ENCODE data around the gene GAB2.
"Not testable (repeated sequence)": the region's sequence is repeated elsewhere in the genome, so short reads cannot be mapped to it uniquely, and the experiment has no call there.

GAB2 gene

DNA sequence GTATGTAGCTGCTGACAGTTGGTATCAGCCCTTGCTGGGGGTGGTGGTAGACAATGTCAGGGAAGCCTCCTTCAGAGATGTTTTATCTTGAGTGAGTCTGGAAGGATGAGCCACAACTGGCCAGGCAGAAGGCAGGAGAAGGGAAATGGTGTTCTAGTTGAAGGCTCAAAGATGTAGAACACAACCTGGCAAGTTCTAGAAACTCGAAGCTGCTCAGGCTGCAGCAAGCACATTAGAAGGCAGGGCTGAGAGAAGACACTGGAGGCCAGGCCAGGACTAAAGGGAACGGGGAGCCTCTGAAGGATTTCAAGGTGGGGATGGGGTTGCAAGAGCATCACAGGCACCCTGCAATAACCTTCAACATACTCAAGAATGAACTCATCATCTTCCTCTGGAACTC, 188.5 kb downstream of the GAB2 start:
- Histone ChIP-seq H3K79me2 (ENCODE audit: control insufficient read depth, insufficient read depth, low read length, unreplicated experiment) (no peaks in the 10 kb centered on the region), H3K27me3 (ENCODE audit: insufficient read depth, low read length) (no peaks in the 10 kb centered on the region), H3K36me3 (ENCODE audit: insufficient read depth, low read length) (no peaks in the 10 kb centered on the region), H3K4me3 (ENCODE audit: low read depth, low read length) (no peak overlapping the region), H2AFZ (ENCODE audit: low read length, unreplicated experiment) (no peak overlapping the region), H3K27ac (ENCODE audit: low read depth, low read length) (no peak overlapping the region), H3K4me1 (ENCODE audit: control insufficient read depth, insufficient read depth, low read length, unreplicated experiment) (peaks cover 10% of the 10 kb centered on the region)

DNA sequence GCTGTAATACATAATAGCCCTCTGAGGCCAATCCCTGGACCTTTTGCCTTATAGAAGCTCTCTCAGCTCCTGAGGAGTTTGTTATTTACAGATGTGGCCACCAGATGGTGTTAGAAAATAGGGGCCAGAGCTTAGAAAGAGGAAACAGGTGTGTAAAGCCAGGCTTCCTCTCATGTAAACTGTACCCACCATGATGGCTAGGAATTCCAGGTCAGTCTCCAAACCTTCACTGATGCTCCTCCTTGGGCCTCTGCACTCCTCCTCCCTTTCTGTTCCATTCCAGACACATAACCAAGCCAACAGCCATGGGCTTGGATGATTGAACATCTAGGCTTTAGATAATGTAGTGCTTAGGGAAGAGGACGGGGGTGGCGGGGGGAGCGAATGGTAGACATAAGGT, 189.2 kb downstream of the GAB2 start:
- Histone ChIP-seq H3K27me3 (ENCODE audit: insufficient read depth, low read length) (no peaks in the 10 kb centered on the region), H3K36me3 (ENCODE audit: insufficient read depth, low read length) (no peaks in the 10 kb centered on the region), H3K27ac (ENCODE audit: low read depth, low read length) (no peak overlapping the region), H3K4me1 (ENCODE audit: control insufficient read depth, insufficient read depth, low read length, unreplicated experiment) (peaks cover 10% of the 10 kb centered on the region), H2AFZ (ENCODE audit: low read length, unreplicated experiment) (no peak overlapping the region), H3K79me2 (ENCODE audit: control insufficient read depth, insufficient read depth, low read length, unreplicated experiment) (no peaks in the 10 kb centered on the region), H3K4me3 (ENCODE audit: low read depth, low read length) (no peak overlapping the region)

DNA sequence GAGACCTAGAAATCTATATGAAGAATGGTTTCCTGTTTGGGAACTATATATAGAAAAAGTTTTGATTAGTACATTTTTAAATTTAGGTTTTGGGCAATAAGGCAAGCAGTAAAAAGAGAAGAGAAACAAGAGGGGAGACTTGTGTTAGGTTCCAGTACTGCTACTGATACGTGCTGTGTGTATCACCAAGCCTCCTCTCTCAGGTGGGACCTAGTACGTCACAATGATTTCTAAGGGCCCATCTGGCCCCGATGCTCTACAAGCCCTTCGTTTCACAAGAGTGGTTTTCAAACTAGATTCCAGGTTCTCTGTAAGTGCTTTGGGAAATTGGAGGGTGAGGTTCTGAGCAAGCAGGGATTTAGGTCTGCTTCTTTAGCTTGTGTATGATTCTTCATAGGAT, 189.7 kb downstream of the GAB2 start:
- H3K4me3 ChIP-seq (ENCODE audit: low read depth, low read length) = no peak overlapping the region
- H3K4me1 ChIP-seq (ENCODE audit: control insufficient read depth, insufficient read depth, low read length, unreplicated experiment) = peaks cover 10% of the 10 kb centered on the region
- H3K27me3 ChIP-seq (ENCODE audit: insufficient read depth, low read length) = no peaks in the 10 kb centered on the region
- H3K36me3 ChIP-seq (ENCODE audit: insufficient read depth, low read length) = no peaks in the 10 kb centered on the region
- H3K79me2 ChIP-seq (ENCODE audit: control insufficient read depth, insufficient read depth, low read length, unreplicated experiment) = no peaks in the 10 kb centered on the region
- H2AFZ ChIP-seq (ENCODE audit: low read length, unreplicated experiment) = no peak overlapping the region
- H3K27ac ChIP-seq (ENCODE audit: low read depth, low read length) = no peak overlapping the region

DNA sequence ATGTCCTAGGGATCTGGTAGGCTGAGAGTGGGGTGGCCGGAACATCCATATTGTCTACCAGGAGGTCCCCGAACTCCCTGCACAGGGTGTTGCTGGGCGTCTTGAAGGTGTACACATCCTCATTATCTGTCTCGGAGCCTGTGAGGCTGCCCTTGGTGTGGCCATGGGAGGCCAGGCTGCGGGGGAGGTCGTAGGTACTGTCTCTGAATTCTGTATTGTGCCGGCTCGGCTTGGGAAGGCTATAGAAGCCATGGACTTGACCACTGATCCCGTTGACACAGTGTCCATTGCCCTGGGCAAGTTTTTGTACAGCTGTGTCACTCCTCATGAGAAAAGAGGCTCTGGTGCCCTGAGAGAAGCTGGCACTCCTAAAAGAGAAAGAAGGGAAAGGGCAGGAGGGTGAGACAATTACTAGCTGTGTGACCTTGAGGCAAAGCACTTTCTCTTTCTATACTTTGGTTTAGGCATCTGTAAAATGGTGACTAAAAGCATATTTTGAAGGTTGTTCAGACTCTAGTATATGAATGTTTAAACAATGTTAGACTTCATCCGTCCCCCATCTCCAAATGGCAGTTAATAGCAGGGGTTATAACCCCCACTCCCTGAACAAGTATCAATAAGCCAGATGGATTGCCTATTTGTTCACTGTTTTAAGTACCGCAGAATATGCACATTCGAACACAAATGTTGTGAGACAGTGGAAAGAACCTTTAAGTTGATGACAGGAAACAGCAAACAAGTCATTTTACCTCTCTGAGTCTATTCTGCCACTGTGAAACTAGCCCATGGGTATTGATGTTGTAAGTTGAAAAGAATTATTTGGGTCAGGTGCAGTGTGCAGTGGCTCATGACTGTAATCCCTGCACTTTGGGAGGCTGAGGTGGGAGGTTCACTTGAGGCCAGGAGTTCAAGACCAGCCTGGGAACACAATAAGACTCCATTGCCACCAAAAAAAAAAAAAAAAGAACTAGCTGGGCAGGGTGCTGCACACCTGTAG, 190.6 kb downstream of the GAB2 start:
- Histone ChIP-seq H3K36me3 (ENCODE audit: insufficient read depth, low read length) (no peaks in the 10 kb centered on the region), H2AFZ (ENCODE audit: low read length, unreplicated experiment) (no peak overlapping the region), H3K27me3 (ENCODE audit: insufficient read depth, low read length) (no peaks in the 10 kb centered on the region), H3K4me3 (ENCODE audit: low read depth, low read length) (no peak overlapping the region), H3K27ac (ENCODE audit: low read depth, low read length) (no peak overlapping the region), H3K79me2 (ENCODE audit: control insufficient read depth, insufficient read depth, low read length, unreplicated experiment) (no peaks in the 10 kb centered on the region), H3K4me1 (ENCODE audit: control insufficient read depth, insufficient read depth, low read length, unreplicated experiment) (peaks cover 4% of the 10 kb centered on the region)

- no peaks in the 10 kb centered on the region for H3K27me3 ChIP-seq (ENCODE audit: insufficient read depth, low read length)
- no peak overlapping the region for H2AFZ ChIP-seq (ENCODE audit: low read length, unreplicated experiment)
- 0 out of 2 replicates have a peak, but pooled peaks cover 6% of the 10 kb centered on the region for H3K36me3 ChIP-seq (ENCODE audit: insufficient read depth, low read length)
- H3K27ac ChIP-seq (ENCODE audit: low read depth, low read length) = no peak overlapping the region
- H3K4me3 ChIP-seq (ENCODE audit: low read depth, low read length) = no peak overlapping the region
- H3K79me2 ChIP-seq (ENCODE audit: control insufficient read depth, insufficient read depth, low read length, unreplicated experiment) = no peaks in the 10 kb centered on the region
- no peaks in the 10 kb centered on the region for H3K4me1 ChIP-seq (ENCODE audit: control insufficient read depth, insufficient read depth, low read length, unreplicated experiment)
Observed at GRCh38 chr11:78224906-78225420, 192.7 kb downstream of the GAB2 start.

DNA sequence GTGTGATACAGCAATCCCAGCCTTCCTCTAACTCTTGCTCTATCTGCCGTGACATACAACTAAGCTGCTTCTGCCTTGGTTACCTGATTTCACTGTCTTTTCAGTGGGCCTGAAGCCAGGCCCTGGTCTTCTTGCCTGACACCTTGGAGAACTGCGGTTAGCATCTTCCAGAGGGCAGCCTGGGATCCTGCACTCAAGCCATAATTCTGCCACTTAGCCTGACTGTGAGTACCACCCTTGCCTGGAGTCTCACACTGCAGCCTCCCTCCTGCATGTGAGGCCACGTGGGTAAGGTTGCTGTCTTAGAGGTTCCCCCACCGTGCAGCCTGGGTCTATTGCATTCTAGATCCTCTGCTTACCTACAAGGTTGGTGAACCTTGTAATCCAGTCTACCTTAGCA, 193.1 kb downstream of the GAB2 start:
- no peak overlapping the region for H2AFZ ChIP-seq (ENCODE audit: low read length, unreplicated experiment)
- 0 out of 2 replicates have a peak, but pooled peaks cover 6% of the 10 kb centered on the region for H3K36me3 ChIP-seq (ENCODE audit: insufficient read depth, low read length)
- no peak overlapping the region for H3K4me3 ChIP-seq (ENCODE audit: low read depth, low read length)
- no peaks in the 10 kb centered on the region for H3K79me2 ChIP-seq (ENCODE audit: control insufficient read depth, insufficient read depth, low read length, unreplicated experiment)
- no peaks in the 10 kb centered on the region for H3K27me3 ChIP-seq (ENCODE audit: insufficient read depth, low read length)
- no peak overlapping the region for H3K27ac ChIP-seq (ENCODE audit: low read depth, low read length)
- H3K4me1 ChIP-seq (ENCODE audit: control insufficient read depth, insufficient read depth, low read length, unreplicated experiment) = no peaks in the 10 kb centered on the region

GRCh38 chr11:78223320-78223954, 194.2 kb downstream of the GAB2 start:
- H3K27me3 ChIP-seq (ENCODE audit: insufficient read depth, low read length) = no peaks in the 10 kb centered on the region
- H3K27ac ChIP-seq (ENCODE audit: low read depth, low read length) = no peak overlapping the region
- 0 out of 2 replicates have a peak, but pooled peaks cover 6% of the 10 kb centered on the region for H3K36me3 ChIP-seq (ENCODE audit: insufficient read depth, low read length)
- no peaks in the 10 kb centered on the region for H3K79me2 ChIP-seq (ENCODE audit: control insufficient read depth, insufficient read depth, low read length, unreplicated experiment)
- H3K4me3 ChIP-seq (ENCODE audit: low read depth, low read length) = no peak overlapping the region
- no peak overlapping the region for H2AFZ ChIP-seq (ENCODE audit: low read length, unreplicated experiment)
- H3K4me1 ChIP-seq (ENCODE audit: control insufficient read depth, insufficient read depth, low read length, unreplicated experiment) = no peaks in the 10 kb centered on the region

GRCh38 chr11:78222726-78223125, 194.9 kb downstream of the GAB2 start:
- not testable (repeated sequence) for H3K4me3 ChIP-seq (ENCODE audit: low read depth, low read length); H3K36me3 ChIP-seq (ENCODE audit: insufficient read depth, low read length); H3K27ac ChIP-seq (ENCODE audit: low read depth, low read length); H3K79me2 ChIP-seq (ENCODE audit: control insufficient read depth, insufficient read depth, low read length, unreplicated experiment); H2AFZ ChIP-seq (ENCODE audit: low read length, unreplicated experiment); H3K27me3 ChIP-seq (ENCODE audit: insufficient read depth, low read length); H3K4me1 ChIP-seq (ENCODE audit: control insufficient read depth, insufficient read depth, low read length, unreplicated experiment)

GRCh38 chr11:78221396-78222315, 196.0 kb downstream of the GAB2 start:
- Histone ChIP-seq H3K4me3 (ENCODE audit: low read depth, low read length) (no peak overlapping the region), H3K27me3 (ENCODE audit: insufficient read depth, low read length) (no peaks in the 10 kb centered on the region), H2AFZ (ENCODE audit: low read length, unreplicated experiment) (no peak overlapping the region), H3K79me2 (ENCODE audit: control insufficient read depth, insufficient read depth, low read length, unreplicated experiment) (no peaks in the 10 kb centered on the region), H3K27ac (ENCODE audit: low read depth, low read length) (no peak overlapping the region), H3K4me1 (ENCODE audit: control insufficient read depth, insufficient read depth, low read length, unreplicated experiment) (no peaks in the 10 kb centered on the region), H3K36me3 (ENCODE audit: insufficient read depth, low read length) (0 out of 2 replicates have a peak, but pooled peaks cover 6% of the 10 kb centered on the region)
